H1 (cell line): ENCODE measurements around the gene NUP50. TPM values are rescaled to one million over a fixed set of nuclear protein-coding genes. Genes with fewer than 3 reads are reported as not detected.

ENCODE experiments used
- CTCF ChIA-PET: fragments of 300-600 bp; sonication (Branson Sonifier 250); formaldehyde crosslinking; loops from one replicate; lab custom pipeline; 2021; ENCODE audit not compliant: partially characterized antibody; lab: Charles Lee
- POLR2A ChIA-PET: fragments of 300-600 bp; sonication (Branson Sonifier 250); formaldehyde crosslinking; loops from one replicate; lab custom pipeline; 2021; ENCODE audit warnings: inconsistent platforms; ENCODE audit not compliant: partially characterized antibody; lab: Charles Lee
- DNase-seq, 2 experiments: peaks; one replicate each; pipeline versions ENCODE4 v3.0.0 to v3.0.0-alpha.2; 2010 to 2022; ENCODE audit warnings: low spot score in 2 of 2, low read depth in 1 of 2, mixed read lengths in 1 of 2
- FAIRE-seq: peaks from 2 replicates; lab custom pipeline; 2011; peaks lifted over from hg19 to GRCh38; lab: Jason Lieb, UNC
- H2AFZ ChIP-seq: 2 replicates; pipeline ENCODE4 v1.8.1; 2012; ENCODE audit warnings: low read length, inconsistent platforms
- H2AK5ac ChIP-seq: 2 replicates; pipeline ENCODE4 v1.6.1; 2013; ENCODE audit warnings: low read depth, low read length
- H2BK120ac ChIP-seq: replicated peaks from 2 replicates; pipeline ENCODE3; 2013; ENCODE audit warnings: low read depth, low read length, inconsistent platforms
- H2BK12ac ChIP-seq: 2 replicates; pipeline ENCODE4 v1.6.1; 2013; ENCODE audit warnings: low read depth, low read length
- H2BK15ac ChIP-seq: 2 replicates; pipeline ENCODE4 v1.6.1; 2013; ENCODE audit warnings: low read length
- H2BK20ac ChIP-seq: 2 replicates; pipeline ENCODE4 v1.6.1; 2013; ENCODE audit warnings: low read length
- H2BK5ac ChIP-seq: 2 replicates; pipeline ENCODE4 v1.6.1; 2013; ENCODE audit warnings: low read depth, low read length
- H3K14ac ChIP-seq: 2 replicates; pipeline ENCODE4 v1.6.1; 2013; ENCODE audit warnings: inconsistent platforms; ENCODE audit not compliant: insufficient read length
- H3K18ac ChIP-seq: 2 replicates; pipeline ENCODE4 v1.6.1; 2013; ENCODE audit warnings: low read length; ENCODE audit errors: extremely low read depth
- H3K23ac ChIP-seq: 2 replicates; pipeline ENCODE4 v1.6.1; 2013; ENCODE audit warnings: inconsistent platforms; ENCODE audit not compliant: insufficient read length
- H3K23me2 ChIP-seq: 2 replicates; pipeline ENCODE4 v1.6.1; 2013; ENCODE audit warnings: low read depth, low read length
- H3K27ac ChIP-seq: 2 replicates; pipeline ENCODE4 v1.6.1; 2011; ENCODE audit warnings: low read depth, low read length, inconsistent platforms
- H3K27me3 ChIP-seq, 4 experiments: replicated peaks in 1 of 4; 1 replicate in 1 of 4; 2 replicates in 3 of 4; pipeline versions ENCODE4 v1.6.1 to v1.8.1; 2011 to 2013; ENCODE audit warnings: low read length in 3 of 4, mild to moderate bottlenecking in 3 of 4, inconsistent platforms in 2 of 4, mixed read lengths in 2 of 4, moderate library complexity in 1 of 4; ENCODE audit not compliant: control insufficient read depth in 3 of 4, insufficient read depth in 3 of 4; ENCODE audit errors: extremely low read depth in 1 of 4
- H3K36me3 ChIP-seq, 4 experiments: 2 replicates each; pipeline versions ENCODE4 v1.6.1 to v1.8.1; 2011 to 2013; ENCODE audit warnings: mild to moderate bottlenecking in 4 of 4, low read length in 3 of 4, moderate library complexity in 2 of 4, control low read depth in 1 of 4, inconsistent platforms in 1 of 4; ENCODE audit not compliant: insufficient read depth in 4 of 4, control insufficient read depth in 2 of 4
- H3K4ac ChIP-seq: replicated peaks from 2 replicates; pipeline ENCODE3; 2013; ENCODE audit warnings: low read length, low read depth, mixed read lengths, inconsistent platforms; ENCODE audit not compliant: insufficient read length
- H3K4me1 ChIP-seq, 4 experiments: replicated peaks in 1 of 4; 1 replicate in 1 of 4; 2 replicates in 3 of 4; pipeline versions ENCODE4 v1.6.1 to v1.8.1; 2011 to 2013; ENCODE audit warnings: low read length in 3 of 4, inconsistent platforms in 2 of 4, mixed read lengths in 1 of 4; ENCODE audit not compliant: insufficient read depth in 4 of 4, control insufficient read depth in 3 of 4
- H3K4me2 ChIP-seq, 2 experiments: 2 replicates each; pipeline versions ENCODE4 v1.6.1 to v1.8.1; 2011 to 2013; ENCODE audit warnings: low read depth in 2 of 2, low read length in 2 of 2, control low read depth in 1 of 2, inconsistent platforms in 1 of 2, mild to moderate bottlenecking in 1 of 2; ENCODE audit not compliant: insufficient read depth in 1 of 2
- H3K4me3 ChIP-seq, 4 experiments: fragments of 200-600, 300-600 bp in 1 of 4; sonication (generic), shearing (Covaris generic), sonication (Bioruptor Twin) in 1 of 4; 2 replicates each; pipeline versions ENCODE4 v1.5.1 to v1.8.1; 2011 to 2016; ENCODE audit warnings: low read length in 4 of 4, low read depth in 3 of 4, control low read depth in 2 of 4, inconsistent platforms in 2 of 4, mild to moderate bottlenecking in 2 of 4, mixed read lengths in 1 of 4, moderate library complexity in 1 of 4; ENCODE audit not compliant: insufficient read depth in 2 of 4; ENCODE audit errors: extremely low read depth in 1 of 4
- H3K56ac ChIP-seq: replicated peaks from 2 replicates; pipeline ENCODE3; 2013; ENCODE audit warnings: low read depth, mild to moderate bottlenecking, mixed read lengths, low read length, inconsistent platforms; ENCODE audit not compliant: insufficient read length
- H3K79me1 ChIP-seq: 2 replicates; pipeline ENCODE4 v1.6.1; 2013; ENCODE audit warnings: low read depth, low read length, control low read depth
- H3K79me2 ChIP-seq, 2 experiments: 2 replicates each; pipeline versions ENCODE4 v1.6.1 to v1.8.1; 2012 to 2013; ENCODE audit warnings: low read length in 2 of 2, mild to moderate bottlenecking in 2 of 2, inconsistent platforms in 1 of 2; ENCODE audit not compliant: insufficient read depth in 2 of 2, control insufficient read depth in 1 of 2
- H3K9ac ChIP-seq, 4 experiments: replicated peaks in 1 of 4; 1 replicate in 1 of 4; 2 replicates in 3 of 4; pipeline versions ENCODE4 v1.6.1 to v1.8.1; 2011 to 2013; ENCODE audit warnings: low read depth in 3 of 4, low read length in 3 of 4, control low read depth in 2 of 4, mild to moderate bottlenecking in 2 of 4, moderate library complexity in 2 of 4, inconsistent platforms in 1 of 4; ENCODE audit errors: extremely low read depth in 1 of 4
- H3K9me3 ChIP-seq, 2 experiments: 2 replicates each; pipeline versions ENCODE4 v1.6.1 to v1.8.1; 2012 to 2013; ENCODE audit warnings: mild to moderate bottlenecking in 2 of 2, moderate library complexity in 2 of 2, control low read depth in 1 of 2, inconsistent platforms in 1 of 2, low read depth in 1 of 2, low read length in 1 of 2, mixed read lengths in 1 of 2; ENCODE audit not compliant: insufficient read depth in 2 of 2
- H4K20me1 ChIP-seq, 2 experiments: replicated peaks in 1 of 2; 2 replicates each; pipeline versions ENCODE3 to v1.8.1; 2011 to 2013; ENCODE audit warnings: inconsistent platforms in 2 of 2, low read length in 2 of 2, mild to moderate bottlenecking in 1 of 2; ENCODE audit not compliant: insufficient read depth in 2 of 2, control insufficient read depth in 1 of 2
- H4K5ac ChIP-seq: 2 replicates; pipeline ENCODE4 v1.6.1; 2013; ENCODE audit warnings: low read length, low read depth, mixed read lengths, inconsistent platforms; ENCODE audit not compliant: insufficient read length
- H4K8ac ChIP-seq: 2 replicates; pipeline ENCODE4 v1.8.0; 2013; ENCODE audit warnings: mild to moderate bottlenecking, moderate library complexity, low read length, inconsistent platforms; ENCODE audit not compliant: insufficient read depth; ENCODE audit errors: extremely low read depth
- H4K91ac ChIP-seq: replicated peaks from 2 replicates; pipeline ENCODE3; 2013; ENCODE audit warnings: low read length, mixed read lengths, inconsistent platforms; ENCODE audit not compliant: insufficient read length
- BACH1 ChIP-seq: IDR thresholded peaks from 2 replicates; pipeline ENCODE4 v1.6.1; 2012; ENCODE audit warnings: low read length, improper control_type of control experiment
- EZH2 ChIP-seq: fragments of 200-600 bp; sonication (generic); IDR thresholded peaks from 2 replicates; pipeline ENCODE4 v1.7.1; 2012; ENCODE audit warnings: low read depth, mild to moderate bottlenecking, moderate library complexity, low read length, inconsistent platforms; ENCODE audit not compliant: severe bottlenecking
- MAFK ChIP-seq: IDR thresholded peaks from 2 replicates; pipeline ENCODE4 v1.6.1; 2012; ENCODE audit warnings: low read depth, mild to moderate bottlenecking, improper control_type of control experiment, low read length
- WGBS, 2 experiments: shearing (Covaris generic) in 1 of 2; methylation state at CpG; one replicate each; pipeline versions ENCODE4 v1.1.6 to v1.1.7; 2013 to 2015; ENCODE audit warnings: low lambda C conversion rate in 2 of 2, mixed read lengths in 2 of 2, inconsistent platforms in 1 of 2, low coverage in 1 of 2, missing lambda C conversion rate in 1 of 2; ENCODE audit not compliant: insufficient replicate concordance in 2 of 2, insufficient coverage in 1 of 2, insufficient read length in 1 of 2; ENCODE audit errors: extremely low coverage in 1 of 2, missing lambda C conversion rate in 1 of 2; 5-methylcytosine and 5-hydroxymethylcytosine counted together
- polyA plus RNA-seq, 7 experiments: library from polyadenylated mRNA; depleted of rRNA in 3 of 7; stranded (reverse) in 5 of 7; unstranded in 2 of 7; fragments of >200 nt in 5 of 7; fragments of 200-250 nt in 2 of 7; gene quantifications; 1 replicate in 5 of 7; 2 replicates in 1 of 7; 4 replicates in 1 of 7; pipeline versions ENCODE4 v1.2.1 to v1.2.3, GENCODE V29; 2011 to 2013; ENCODE audit warnings: missing spikeins in 2 of 7, mixed read lengths in 2 of 7
- total RNA-seq: library from RNA; stranded (reverse); fragmentation: NEBNext Ultra II Directional; extraction: Animal tissue kit (Norgen Biotek cat#: 25700); gene quantifications from 2 replicates; pipeline ENCODE4 v1.2.1, GENCODE V29; 2021

The NUP50 gene
- total and polyA plus RNA-seq, 2 of the 8 experiments (the other 6 are each of a cell fraction or from before 2014, with no cell fraction given): 20.0 to 112 TPM

DNA sequence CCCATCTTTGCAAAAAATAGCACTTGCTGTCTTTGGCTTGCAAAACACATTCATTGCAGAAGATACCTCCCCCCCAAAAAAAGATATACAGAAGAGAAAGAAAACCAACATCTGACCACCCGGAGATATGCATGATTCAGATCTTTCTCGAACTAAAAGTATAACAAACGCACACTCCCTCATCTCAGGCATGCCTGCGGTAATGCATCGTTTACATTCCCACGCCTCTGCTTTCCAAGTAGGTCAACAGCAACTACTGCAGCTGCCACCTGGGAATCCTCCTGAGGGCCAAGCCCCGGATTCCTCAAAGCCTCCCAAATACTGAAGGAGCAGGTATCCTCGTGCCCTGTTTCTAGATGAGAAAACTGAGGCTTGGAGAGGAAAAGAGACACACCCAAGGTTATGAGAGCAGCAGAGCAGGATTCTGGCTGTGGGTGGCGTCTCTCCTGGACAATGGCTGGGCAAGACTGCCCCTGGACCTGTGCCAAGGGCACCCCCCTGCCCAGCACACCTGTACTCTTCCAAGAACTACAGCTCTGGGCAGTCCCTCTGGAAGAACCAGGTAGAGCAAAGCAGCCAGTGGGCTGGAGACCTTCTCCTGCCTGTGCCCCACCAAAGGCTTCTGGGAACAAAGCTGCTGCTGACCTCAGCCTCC, 38.1 kb downstream of the NUP50 start:
- Histone ChIP-seq H3K27ac (no peak overlapping the region), H3K79me2 (no peaks in the 10 kb centered on the region), H2BK20ac (no peak overlapping the region), H3K36me3 (peaks cover 0 to 5% (median 1%) of the 10 kb centered on the region in 4 experiments; a peak in 3 of 8 replicates), H2BK120ac (no peak overlapping the region), H3K23ac (no peak overlapping the region), H2BK5ac (no peak overlapping the region), H4K8ac (no peak overlapping the region), H3K9ac (no peak overlapping the region), H3K9me3 (no peaks in the 10 kb centered on the region), H3K79me1 (no peaks in the 10 kb centered on the region)
- WGBS, 2 experiments: 95% methylated on average over 9 of the region's 9 CpGs; no CpG with 5 or more reads in 1 of the 2 experiments
- CTCF ChIA-PET: interaction anchor here (1.0 to 2.7 kb wide), 3 partner anchors 10 to 119 kb away, joined by 3 to 11 read pairs (median 6); no protein-coding TSS in a partner anchor
- no peak for FAIRE-seq
- TF ChIP-seq BACH1 (no peak), MAFK (no peak), EZH2 (no peak)
- TF ChIP-seq, all 59 proteins: peak for 0
- Histone ChIP-seq H3K14ac (no peak overlapping the region), H3K56ac (no peak overlapping the region), H2BK12ac (no peak overlapping the region), H3K4me1 (peaks cover 0 to 18% (median 3%) of the 10 kb centered on the region in 4 experiments; a peak in 3 of 7 replicates), H3K18ac (no peak overlapping the region), H4K5ac (no peak overlapping the region), H4K91ac (no peak overlapping the region), H3K4me3 (no peak overlapping the region), H3K4me2 (no peak overlapping the region), H2AFZ (no peak overlapping the region), H2BK15ac (no peak overlapping the region), H3K23me2 (no peaks in the 10 kb centered on the region), H2AK5ac (no peak overlapping the region), H3K27me3 (no peaks in the 10 kb centered on the region), H4K20me1 (peaks cover 2 to 3% of the 10 kb centered on the region in 2 experiments), H3K4ac (no peak overlapping the region)
- peak in 1 of 2 experiments; percentile 37 for DNase-seq
- POLR2A ChIA-PET: interaction anchor here (0.6 to 1.3 kb wide), 4 partner anchors 9 to 42 kb away, joined by 3 to 4 read pairs (median 4); partner anchors contain the start of gene NUP50
